IPS-20b (cell line): ENCODE results near the gene SPDYE17.
"Not testable (repeated sequence)": the region's sequence is repeated elsewhere in the genome, so short reads cannot be mapped to it uniquely, and the experiment has no call there.

Experiments used
- H3K27ac ChIP-seq: one replicate; pipeline ENCODE4 v1.5.1; 2013; ENCODE audit warnings: low read length
- H3K27me3 ChIP-seq: 2 replicates; pipeline ENCODE4 v1.6.1; 2013; ENCODE audit warnings: mild to moderate bottlenecking, low read length, inconsistent platforms; ENCODE audit not compliant: insufficient read depth
- H3K36me3 ChIP-seq: 2 replicates; pipeline ENCODE4 v1.6.1; 2013; ENCODE audit warnings: low read depth, mild to moderate bottlenecking, inconsistent platforms, low read length, moderate library complexity; ENCODE audit not compliant: insufficient read depth
- H3K4me1 ChIP-seq: 2 replicates; pipeline ENCODE4 v1.6.1; 2013; ENCODE audit warnings: mild to moderate bottlenecking, control low read depth, inconsistent platforms, low read length, moderate library complexity; ENCODE audit not compliant: insufficient read depth
- H3K4me3 ChIP-seq: 2 replicates; pipeline ENCODE4 v1.5.1; 2013; ENCODE audit warnings: mild to moderate bottlenecking, low read length, inconsistent platforms
- H3K9ac ChIP-seq: 2 replicates; pipeline ENCODE4 v1.6.1; 2013; ENCODE audit warnings: low read depth, mild to moderate bottlenecking, inconsistent platforms, low read length, moderate library complexity
- H3K9me3 ChIP-seq: 2 replicates; pipeline ENCODE4 v1.6.1; 2013; ENCODE audit warnings: mild to moderate bottlenecking, low read depth, low read length, inconsistent platforms; ENCODE audit not compliant: insufficient read depth

Gene SPDYE17

GRCh38 chr7:76996932-76997331 is 35.2 kb downstream of the SPDYE17 start:
- H3K36me3 ChIP-seq, H3K27ac ChIP-seq, H3K9ac ChIP-seq, H3K4me1 ChIP-seq, H3K4me3 ChIP-seq, H3K27me3 ChIP-seq, H3K9me3 ChIP-seq: not testable (repeated sequence)

DNA sequence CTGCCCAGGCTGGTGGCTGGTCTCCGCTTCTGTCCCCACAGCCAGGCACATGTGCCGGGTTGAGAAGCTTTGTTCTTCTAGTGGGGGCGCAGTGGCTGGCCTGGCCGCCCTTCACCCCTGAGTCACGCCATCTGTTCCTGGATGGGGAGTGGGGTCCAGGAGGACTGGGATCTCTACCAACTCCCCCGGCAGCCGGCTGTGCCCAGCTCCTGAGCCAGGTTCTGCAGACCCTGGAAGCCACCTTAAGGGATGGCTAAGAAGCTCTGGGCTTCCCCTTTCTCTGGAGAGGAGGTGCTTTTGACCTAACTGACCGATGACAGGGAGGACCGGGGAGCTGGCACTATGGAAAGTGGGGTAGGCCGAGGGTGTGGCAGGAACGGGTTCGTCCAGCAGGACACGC is 37.9 kb downstream of the SPDYE17 start:
- not testable (repeated sequence) for H3K9ac ChIP-seq, H3K27ac ChIP-seq, H3K4me3 ChIP-seq, H3K36me3 ChIP-seq, H3K4me1 ChIP-seq, H3K9me3 ChIP-seq, H3K27me3 ChIP-seq

- H3K27me3 ChIP-seq, H3K36me3 ChIP-seq, H3K9me3 ChIP-seq, H3K4me1 ChIP-seq, H3K27ac ChIP-seq, H3K9ac ChIP-seq, H3K4me3 ChIP-seq: not testable (repeated sequence)
Observed at GRCh38 chr7:76993831-76994230, 38.3 kb downstream of the SPDYE17 start.

GRCh38 chr7:76992871-76993270 is 39.3 kb downstream of the SPDYE17 start:
- H3K9ac ChIP-seq, H3K9me3 ChIP-seq, H3K27me3 ChIP-seq, H3K4me1 ChIP-seq, H3K4me3 ChIP-seq, H3K36me3 ChIP-seq, H3K27ac ChIP-seq: not testable (repeated sequence)

- H3K27ac ChIP-seq, H3K27me3 ChIP-seq, H3K36me3 ChIP-seq, H3K4me3 ChIP-seq, H3K9ac ChIP-seq, H3K4me1 ChIP-seq, H3K9me3 ChIP-seq: not testable (repeated sequence)
Observed at GRCh38 chr7:76992204-76992603, 40.0 kb downstream of the SPDYE17 start.

DNA sequence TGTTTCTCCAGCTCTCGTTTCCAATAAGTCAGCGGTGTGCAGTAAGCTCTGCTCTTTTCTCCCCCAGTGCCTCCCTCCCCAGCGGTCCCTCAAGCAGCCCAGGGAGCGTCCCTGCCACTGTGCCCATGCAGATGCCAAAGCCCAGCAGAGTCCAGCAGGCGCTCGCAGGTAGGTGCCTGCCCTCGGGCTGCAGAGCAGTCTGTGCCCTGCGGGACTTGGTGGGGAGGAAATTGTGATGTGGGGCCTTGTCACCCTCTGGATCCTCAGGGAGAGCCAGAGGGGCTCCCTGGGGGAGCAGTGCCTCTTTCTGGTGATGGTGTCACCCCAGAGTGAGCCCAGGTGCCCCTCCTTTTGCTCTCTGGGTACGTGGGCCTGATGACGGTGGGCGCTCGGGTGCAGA is 42.0 kb downstream of the SPDYE17 start:
- not testable (repeated sequence) for H3K27me3 ChIP-seq, H3K36me3 ChIP-seq, H3K9me3 ChIP-seq, H3K4me3 ChIP-seq, H3K9ac ChIP-seq, H3K27ac ChIP-seq, H3K4me1 ChIP-seq

- H3K9ac ChIP-seq, H3K36me3 ChIP-seq, H3K27me3 ChIP-seq, H3K27ac ChIP-seq, H3K9me3 ChIP-seq, H3K4me1 ChIP-seq, H3K4me3 ChIP-seq: not testable (repeated sequence)
Observed at GRCh38 chr7:76985924-76986717, 46.0 kb downstream of the SPDYE17 start.

- not testable (repeated sequence) for H3K4me3 ChIP-seq, H3K27ac ChIP-seq, H3K9me3 ChIP-seq, H3K36me3 ChIP-seq, H3K27me3 ChIP-seq, H3K9ac ChIP-seq, H3K4me1 ChIP-seq
Observed at GRCh38 chr7:76984784-76985136, 47.4 kb downstream of the SPDYE17 start.

- H3K9ac ChIP-seq, H3K4me3 ChIP-seq, H3K9me3 ChIP-seq, H3K27ac ChIP-seq, H3K27me3 ChIP-seq, H3K36me3 ChIP-seq, H3K4me1 ChIP-seq: not testable (repeated sequence)
Observed at GRCh38 chr7:76983937-76984783, 48.0 kb downstream of the SPDYE17 start.

- not testable (repeated sequence) for H3K27me3 ChIP-seq, H3K9me3 ChIP-seq, H3K27ac ChIP-seq, H3K9ac ChIP-seq, H3K4me3 ChIP-seq, H3K36me3 ChIP-seq, H3K4me1 ChIP-seq
Observed at GRCh38 chr7:76983333-76983732, 48.8 kb downstream of the SPDYE17 start.

- not testable (repeated sequence) for H3K27ac ChIP-seq, H3K9me3 ChIP-seq, H3K27me3 ChIP-seq, H3K36me3 ChIP-seq, H3K4me1 ChIP-seq, H3K9ac ChIP-seq, H3K4me3 ChIP-seq
Observed at GRCh38 chr7:76982501-76982900, 49.7 kb downstream of the SPDYE17 start.

GRCh38 chr7:76981187-76981970 is 50.8 kb downstream of the SPDYE17 start:
- H3K9me3 ChIP-seq, H3K27me3 ChIP-seq, H3K4me1 ChIP-seq, H3K9ac ChIP-seq, H3K27ac ChIP-seq, H3K36me3 ChIP-seq, H3K4me3 ChIP-seq: not testable (repeated sequence)
